Dermis blood vessel endothelial cell (primary cell): ENCODE measurements around the gene TIMM44. TPM values are rescaled to one million over a fixed set of nuclear protein-coding genes. Genes with fewer than 3 reads are reported as not detected.

ENCODE experiments used
- DNase-seq: peaks from one replicate; pipeline ENCODE4 v3.0.0; 2010
- total RNA-seq: library from RNA; depleted of rRNA; stranded (reverse); fragments of >200 nt; gene quantifications from 2 replicates; pipeline ENCODE4 v1.2.3, GENCODE V29; 2014

TIMM44 gene
- 44.0 and 53.4 TPM in 2 replicates for total RNA-seq

DNA sequence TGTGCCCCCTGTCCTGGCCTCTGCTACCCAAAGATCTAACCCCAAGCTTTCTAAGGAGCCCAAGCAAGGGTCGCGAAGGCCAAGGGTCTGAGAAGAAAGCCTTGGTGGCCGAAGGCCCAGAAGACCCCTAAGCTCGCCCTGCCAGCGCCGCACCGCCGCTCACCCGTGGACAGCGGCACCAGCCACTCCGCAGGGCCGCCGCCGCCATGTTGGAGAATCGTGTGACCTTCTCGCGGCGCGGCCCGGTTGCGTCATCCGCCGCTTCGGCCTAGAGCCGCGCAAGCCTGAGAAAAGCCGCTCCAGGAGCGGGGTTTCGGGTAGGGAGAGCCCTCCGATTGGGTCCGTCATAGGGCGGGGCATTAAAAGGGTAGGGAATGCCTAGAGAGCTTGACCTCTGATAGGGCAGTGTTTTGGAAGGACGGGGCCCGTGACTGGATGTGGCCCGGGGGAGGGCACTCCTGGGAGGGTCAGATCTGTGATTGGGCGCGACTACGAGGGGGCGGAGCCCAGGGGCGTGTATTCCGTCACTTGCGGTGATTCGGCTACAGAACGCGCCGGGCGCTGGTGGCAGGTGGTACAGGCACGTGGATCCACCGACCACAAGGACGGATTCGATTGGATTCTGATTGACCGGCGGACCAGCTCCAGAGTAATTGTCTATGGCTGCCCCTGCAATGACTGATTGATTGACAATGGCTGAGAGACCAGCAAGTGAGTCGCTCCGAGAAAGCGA, at the start of gene TIMM44:
Gene TIMM44 (minus strand): TSS at position 223 of the 733 bp plus-strand sequence. CDS start 15 bp downstream, at position 208.
- DNase-seq: peak; percentile 99

- DNase-seq: no peak
These were observed 49.1 kb upstream of the TIMM44 start for GRCh38 chr19:7992575-7992974.

GRCh38 chr19:7989071-7989575, 45.7 kb upstream of the TIMM44 start:
- no peak for DNase-seq

GRCh38 chr19:7988307-7988706, 44.8 kb upstream of the TIMM44 start:
- DNase-seq: no peak

DNA sequence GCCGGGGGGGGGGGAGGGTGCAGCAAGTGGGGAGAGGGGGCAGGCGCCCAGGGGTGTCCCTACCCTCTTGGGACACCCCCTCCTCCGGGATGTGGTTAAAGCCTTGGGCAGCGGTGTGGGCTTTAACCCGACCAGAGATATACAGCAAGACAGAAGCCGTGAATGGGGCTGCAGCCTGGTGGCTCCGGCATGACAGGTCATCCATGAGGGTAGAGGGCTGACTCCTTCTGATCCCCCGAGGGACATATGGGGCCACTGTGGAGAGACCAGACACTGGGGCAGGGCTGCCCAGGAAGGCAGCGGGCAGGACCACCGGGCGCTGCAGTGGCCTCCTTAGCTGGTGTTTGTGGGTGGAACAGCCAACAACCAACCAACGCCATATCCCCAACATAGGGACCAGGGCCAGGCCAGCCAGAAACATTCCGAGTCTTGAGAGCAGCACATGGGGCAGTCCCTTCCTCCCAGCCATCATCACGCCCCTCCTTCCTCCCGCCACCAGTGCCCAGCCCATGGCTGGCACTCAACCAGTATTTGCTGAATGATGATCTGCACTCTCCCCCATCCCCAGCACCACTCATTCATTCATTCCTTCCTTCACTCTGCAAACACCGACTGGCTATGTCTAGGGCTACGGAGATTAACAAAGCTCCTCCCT, 43.8 kb upstream of the TIMM44 start:
- DNase-seq: no peak

- peak; percentile 72 for DNase-seq
These were observed 43.1 kb upstream of the TIMM44 start for GRCh38 chr19:7986321-7987113.

DNA sequence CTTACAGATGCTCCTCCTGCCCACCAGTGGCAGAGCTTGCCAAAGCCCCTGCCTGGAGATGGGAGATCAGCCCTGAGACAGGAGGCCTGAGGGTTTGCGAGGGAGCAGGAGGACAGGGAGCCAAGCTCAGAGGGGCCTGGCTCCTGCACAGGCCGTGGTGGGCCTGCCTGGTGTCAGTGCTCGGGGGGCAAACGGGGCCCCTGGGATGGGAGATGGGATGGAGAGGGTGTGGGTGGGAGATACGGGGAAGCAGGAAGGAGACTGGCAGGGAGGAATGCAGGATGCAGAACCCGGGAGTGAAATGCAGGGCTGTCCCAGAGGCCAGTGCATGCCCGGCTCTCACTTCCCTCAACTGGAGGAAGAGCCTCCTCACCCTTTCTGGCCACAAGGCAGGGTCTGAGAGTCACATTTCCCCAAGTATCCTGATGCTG, 42.0 kb upstream of the TIMM44 start:
- no peak for DNase-seq

GRCh38 chr19:7983995-7984837, 40.8 kb upstream of the TIMM44 start:
- no peak for DNase-seq

DNA sequence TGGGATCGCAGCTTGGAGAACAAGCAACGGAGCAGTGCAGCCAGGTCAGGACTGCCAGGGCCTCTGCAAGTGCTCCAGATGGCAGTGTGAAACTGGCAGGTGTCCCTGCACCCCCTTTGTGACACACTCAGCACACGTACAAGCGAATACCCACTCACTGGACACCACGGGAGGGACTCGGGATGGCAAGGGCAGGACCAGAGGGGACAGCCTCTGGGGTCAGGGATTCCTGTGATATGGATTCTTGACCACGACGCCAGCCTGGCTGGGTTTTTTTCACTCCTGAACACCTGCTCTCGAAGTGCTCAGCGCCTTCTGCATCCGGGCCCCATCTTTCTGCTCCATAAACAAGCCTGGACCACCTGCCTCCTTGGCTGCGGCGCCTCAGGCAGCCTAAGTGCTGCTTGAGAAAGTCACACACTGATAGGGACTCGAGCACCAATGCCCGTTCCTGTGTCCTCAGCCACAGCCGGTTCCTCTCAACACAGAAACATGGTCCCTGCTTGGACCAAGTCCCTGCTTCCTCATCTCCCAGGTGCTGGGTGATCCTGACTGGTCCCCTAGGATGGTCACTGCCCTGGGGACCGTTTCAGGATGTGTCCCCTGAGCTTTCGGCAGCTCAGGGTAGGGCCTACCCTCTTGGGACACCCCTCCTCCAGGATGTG, 40.0 kb upstream of the TIMM44 start:
- no peak for DNase-seq

- no peak for DNase-seq
These were observed 39.2 kb upstream of the TIMM44 start for GRCh38 chr19:7982651-7983099.

- no peak for DNase-seq
These were observed 38.6 kb upstream of the TIMM44 start for GRCh38 chr19:7982103-7982502.

DNA sequence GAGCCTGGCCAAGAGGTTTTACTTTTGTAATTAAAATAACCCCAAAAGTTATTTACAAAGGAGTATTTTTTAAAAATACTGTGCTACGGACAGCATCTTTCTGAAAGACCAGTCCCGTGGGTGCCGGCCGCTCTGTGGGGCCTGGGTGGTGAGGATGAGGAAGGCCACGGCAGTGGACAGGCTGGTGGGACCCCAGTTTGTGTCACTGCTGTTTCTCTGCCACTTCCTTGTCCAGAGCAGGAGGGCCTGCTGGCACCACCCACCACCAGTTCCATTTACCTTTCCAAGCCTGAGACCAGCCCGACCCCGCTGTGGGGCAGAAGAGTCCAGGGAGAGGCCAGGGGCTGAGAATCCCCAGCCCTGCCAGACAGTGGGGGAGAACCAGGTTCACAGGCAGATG, 38.2 kb upstream of the TIMM44 start:
- DNase-seq: no peak

DNA sequence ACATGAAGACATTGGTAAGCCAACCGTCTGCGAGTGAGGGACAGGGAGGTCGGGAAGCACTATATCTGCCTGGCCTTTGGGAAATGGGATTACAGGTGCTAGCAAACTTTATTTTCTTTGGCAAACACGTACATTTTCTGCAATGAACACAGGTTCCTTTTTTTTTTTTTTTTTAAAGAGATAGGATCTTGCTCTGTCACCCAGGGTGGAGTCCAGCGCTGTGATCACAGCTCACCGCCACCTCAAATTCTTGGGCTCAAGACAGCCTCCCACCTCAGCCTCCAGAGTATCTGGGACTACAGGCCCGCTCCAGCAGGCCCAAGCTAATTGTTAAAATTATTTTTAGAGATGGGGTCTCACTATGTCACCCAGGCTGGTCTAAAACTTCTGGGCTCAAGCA, 37.7 kb upstream of the TIMM44 start:
- DNase-seq: no peak

DNA sequence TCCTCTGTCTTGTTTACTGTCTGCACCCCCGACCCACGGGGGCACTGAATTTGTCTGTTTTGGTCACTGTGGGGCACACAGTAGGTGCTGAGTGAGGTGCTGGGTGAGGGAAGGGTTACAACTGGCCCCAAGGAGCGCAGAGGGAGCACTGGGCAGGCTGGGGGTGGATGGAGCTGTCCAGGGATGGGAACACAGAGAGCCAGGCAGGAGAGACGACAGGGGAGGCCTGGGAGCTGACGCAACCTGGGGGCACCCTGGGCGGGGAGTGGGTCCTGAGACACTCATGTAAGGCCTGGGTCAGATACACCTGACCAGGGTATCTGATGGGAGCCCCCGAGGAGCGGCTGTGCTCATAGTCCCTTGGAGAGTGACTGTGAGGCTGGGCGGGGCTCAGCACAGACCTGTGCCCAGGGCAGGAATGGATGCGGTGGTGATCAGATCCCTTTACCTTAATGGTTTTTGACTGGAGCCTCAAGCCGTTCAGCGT, 37.2 kb upstream of the TIMM44 start:
- DNase-seq: no peak

GRCh38 chr19:7980168-7980567, 36.7 kb upstream of the TIMM44 start:
- DNase-seq: no peak

- DNase-seq: no peak
These were observed 36.1 kb upstream of the TIMM44 start for GRCh38 chr19:7979559-7979958.

DNA sequence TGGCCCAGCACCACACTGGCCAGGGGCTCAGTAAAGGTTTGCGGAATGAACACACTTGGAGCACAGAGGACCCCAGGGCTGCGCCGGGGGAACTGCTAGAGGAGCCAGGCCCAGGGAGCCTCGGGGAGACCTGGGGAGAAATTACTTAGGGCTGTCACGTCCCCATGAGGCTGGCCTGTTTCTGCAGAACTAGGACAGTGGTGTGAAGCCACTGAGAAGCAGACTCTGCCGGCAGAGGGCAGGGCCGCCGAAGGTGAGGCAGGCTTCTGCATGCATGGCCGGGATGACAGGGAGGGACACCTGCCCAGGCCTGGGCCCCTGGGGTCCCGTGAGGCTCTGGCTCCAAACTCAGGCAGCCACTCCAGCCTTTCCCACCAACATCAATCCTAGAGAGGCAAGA, 35.5 kb upstream of the TIMM44 start:
- no peak for DNase-seq

DNA sequence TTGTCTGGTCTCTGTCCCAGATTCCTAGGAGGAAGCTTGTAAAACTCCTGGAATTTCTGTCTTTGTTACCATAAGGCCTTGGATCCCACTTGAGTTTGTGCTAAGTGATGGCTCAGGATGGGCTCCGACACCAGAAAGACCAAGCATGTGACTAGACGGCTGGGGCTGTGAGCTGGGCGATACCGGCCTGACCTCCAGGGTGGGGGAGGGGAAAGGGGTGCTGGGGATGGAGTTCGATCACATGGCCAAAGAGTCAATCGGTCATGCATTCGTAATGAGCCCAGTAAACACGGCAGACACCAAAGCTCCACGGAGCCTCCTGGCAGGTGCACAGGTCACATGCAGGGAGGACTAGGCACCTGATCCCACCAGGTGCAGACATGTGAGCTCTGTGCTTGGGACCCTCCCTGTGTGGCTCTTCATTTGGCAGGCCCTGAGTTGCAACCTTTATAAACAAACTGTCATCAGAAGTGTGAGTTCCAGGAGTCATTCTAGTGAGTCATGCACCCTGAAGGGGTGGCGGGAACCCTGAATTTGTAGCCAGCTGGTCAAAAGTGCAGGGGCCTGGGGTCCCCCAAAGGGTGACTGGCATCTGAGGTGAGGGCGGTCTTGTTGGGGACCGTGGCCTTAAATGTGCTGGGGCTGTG, 34.8 kb upstream of the TIMM44 start:
- DNase-seq: no peak

- DNase-seq: no peak
These were observed 34.2 kb upstream of the TIMM44 start for GRCh38 chr19:7977723-7978040.

- DNase-seq: no peak
These were observed 33.7 kb upstream of the TIMM44 start for GRCh38 chr19:7977021-7977722.

- DNase-seq: no peak
These were observed 33.0 kb upstream of the TIMM44 start for GRCh38 chr19:7976461-7976860.
